Measurements from ENCODE around the gene PPTC7.
A peak's percentile ranks its signal among the peaks of the same experiment; 100 is the strongest.

- TF ChIP-seq POLR2A (IDR thresholded peaks at IDR 0.05) (no peak), CTCF (IDR thresholded peaks at IDR 0.05) (no peak), POLR2AphosphoS5 (IDR thresholded peaks at IDR 0.05) (peak; percentile 12)
These were observed 7.7 kb upstream of the PPTC7 start for GRCh38 chr12:110590806-110591326.
